NCI-H2227 (cell line): ENCODE measurements around the gene TNIK.

Source experiments
- DNase-seq: peaks from one replicate; lab custom pipeline; 2025; ENCODE audit not compliant: unreplicated experiment; lab: John Stamatoyannopoulos, UW

TNIK gene

GRCh38 chr3:171420667-171421066 is 39.5 kb downstream of the TNIK start:
- DNase-seq = no peak

GRCh38 chr3:171419457-171419856 is 40.7 kb downstream of the TNIK start:
- no peak for DNase-seq

GRCh38 chr3:171417813-171418212 is 42.4 kb downstream of the TNIK start:
- no peak for DNase-seq

- no peak for DNase-seq
These were observed 43.1 kb downstream of the TNIK start for GRCh38 chr3:171417137-171417536.

- DNase-seq = no peak
These were observed 43.5 kb downstream of the TNIK start for GRCh38 chr3:171416666-171417065.

- DNase-seq = no peak
These were observed 44.1 kb downstream of the TNIK start for GRCh38 chr3:171416061-171416460.

GRCh38 chr3:171415070-171415469 is 45.1 kb downstream of the TNIK start:
- DNase-seq = no peak

- no peak for DNase-seq
These were observed 47.7 kb downstream of the TNIK start for GRCh38 chr3:171412473-171412872.

GRCh38 chr3:171412054-171412453 is 48.2 kb downstream of the TNIK start:
- DNase-seq = no peak

GRCh38 chr3:171410186-171410585 is 50.0 kb downstream of the TNIK start:
- DNase-seq = no peak

- DNase-seq = no peak
These were observed 52.4 kb downstream of the TNIK start for GRCh38 chr3:171407759-171408158.

- DNase-seq = no peak
These were observed 55.7 kb downstream of the TNIK start for GRCh38 chr3:171404376-171404967.

- no peak for DNase-seq
These were observed 57.9 kb downstream of the TNIK start for GRCh38 chr3:171402281-171402680.

GRCh38 chr3:171401432-171401831 is 58.8 kb downstream of the TNIK start:
- no peak for DNase-seq

- no peak for DNase-seq
These were observed 60.4 kb downstream of the TNIK start for GRCh38 chr3:171399842-171400241.

- no peak for DNase-seq
These were observed 61.9 kb downstream of the TNIK start for GRCh38 chr3:171398343-171398742.

GRCh38 chr3:171397089-171397488 is 63.1 kb downstream of the TNIK start:
- no peak for DNase-seq

- no peak for DNase-seq
These were observed 64.2 kb downstream of the TNIK start for GRCh38 chr3:171396048-171396447.

GRCh38 chr3:171393032-171393744 is 67.0 kb downstream of the TNIK start:
- peak; percentile 60 for DNase-seq

- DNase-seq = no peak
These were observed 68.8 kb downstream of the TNIK start for GRCh38 chr3:171391432-171391831.

- no peak for DNase-seq
These were observed 69.9 kb downstream of the TNIK start for GRCh38 chr3:171390051-171390941.

- no peak for DNase-seq
These were observed 70.7 kb downstream of the TNIK start for GRCh38 chr3:171389491-171389890.
